ENCODE data around the gene NAPG. TPM values are rescaled to one million over a fixed set of nuclear protein-coding genes. Genes with fewer than 3 reads are reported as not detected.

The NAPG gene
- total RNA-seq, 4 donors from 2014 or later: 25.7 to 37.7 (median 32.7) TPM

GRCh38 chr18:10519999-10520935 is 5.6 kb upstream of the NAPG start:
- peak; percentile 75 for ATAC-seq (ENCODE audit: low FRiP score)
- no peak for DNase-seq (ENCODE audit: low spot score)
- peak in 1 of 3 donors; percentile 18 for TF ChIP-seq CTCF (IDR thresholded peaks at IDR 0.05)

GRCh38 chr18:10521566-10521965 is 4.3 kb upstream of the NAPG start:
- ATAC-seq (ENCODE audit: low FRiP score) (no peak), DNase-seq (ENCODE audit: low spot score) (no peak)

GRCh38 chr18:10522574-10522973 is 3.3 kb upstream of the NAPG start:
- DNase-seq (ENCODE audit: low spot score) (no peak), ATAC-seq (ENCODE audit: low FRiP score) (no peak)
- TF ChIP-seq CTCF (IDR thresholded peaks at IDR 0.05): no peak

More at GRCh38 chr18:10521566-10521965, 4.3 kb upstream of the NAPG start:
- TF ChIP-seq CTCF (IDR thresholded peaks at IDR 0.05): no peak

GRCh38 chr18:10523544-10523943 is 2.3 kb upstream of the NAPG start:
- DNase-seq (ENCODE audit: low spot score): no peak
- TF ChIP-seq CTCF (IDR thresholded peaks at IDR 0.05): no peak
- ATAC-seq (ENCODE audit: low FRiP score): no peak

GRCh38 chr18:10524507-10525370 is 1.1 kb upstream of the NAPG start:
- DNase-seq (ENCODE audit: low spot score): no peak
- no peak for TF ChIP-seq CTCF (IDR thresholded peaks at IDR 0.05)
- peak; percentile 59 for ATAC-seq (ENCODE audit: low FRiP score)

GRCh38 chr18:10525371-10525691 is 496 bp upstream of the NAPG start:
- DNase-seq (ENCODE audit: low spot score) (no peak), ATAC-seq (ENCODE audit: low FRiP score) (no peak)
- no peak for TF ChIP-seq CTCF (IDR thresholded peaks at IDR 0.05)
